NCI-H2081 treated with DMSO at 0.1 percent for 48 hours (cell line): ENCODE measurements around the gene OGDH.
"Not testable (repeated sequence)": the region's sequence is repeated elsewhere in the genome, so short reads cannot be mapped to it uniquely, and the experiment has no call there.

Experiments used
- DNase-seq: peaks from one replicate; lab custom pipeline; 2025; lab: John Stamatoyannopoulos, UW

Gene OGDH

DNA sequence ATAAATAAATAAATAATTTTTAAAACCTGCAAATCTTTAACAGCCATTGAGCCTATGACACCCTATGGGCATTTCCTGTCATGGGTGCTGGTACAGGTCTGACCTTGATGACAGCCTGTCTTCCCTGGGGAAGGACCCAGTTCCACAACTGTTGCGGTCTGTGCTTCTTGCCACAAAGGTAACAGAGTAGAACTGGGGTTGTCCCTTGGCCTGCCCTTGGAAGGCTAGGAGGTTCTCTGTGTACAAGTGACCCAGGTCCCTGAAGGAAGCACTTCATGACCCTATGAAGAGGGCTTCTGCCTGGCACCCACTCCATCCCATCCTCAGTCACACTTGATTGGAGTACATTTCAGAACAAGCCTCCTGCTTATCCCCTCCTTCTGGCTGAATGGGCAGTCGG is 66.9 kb downstream of the OGDH start:
- DNase-seq, result no peak

DNA sequence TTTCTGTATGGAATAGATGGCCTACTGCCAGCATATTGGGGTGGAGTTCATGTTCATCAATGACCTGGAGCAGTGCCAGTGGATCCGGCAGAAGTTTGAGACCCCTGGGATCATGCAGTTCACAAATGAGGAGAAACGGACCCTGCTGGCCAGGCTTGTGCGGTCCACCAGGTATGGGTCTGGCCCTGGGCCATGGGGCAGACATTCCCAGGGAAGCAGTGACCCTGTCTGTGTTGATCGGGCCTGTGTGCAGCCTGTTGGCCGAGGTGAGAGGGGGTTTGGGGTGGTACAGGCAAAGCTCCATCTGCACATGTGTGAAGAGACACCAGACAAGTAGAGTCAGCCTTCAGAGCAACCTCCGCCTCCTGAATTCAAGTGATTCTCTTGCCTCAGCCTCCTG is 67.3 kb downstream of the OGDH start:
- no peak for DNase-seq

DNA sequence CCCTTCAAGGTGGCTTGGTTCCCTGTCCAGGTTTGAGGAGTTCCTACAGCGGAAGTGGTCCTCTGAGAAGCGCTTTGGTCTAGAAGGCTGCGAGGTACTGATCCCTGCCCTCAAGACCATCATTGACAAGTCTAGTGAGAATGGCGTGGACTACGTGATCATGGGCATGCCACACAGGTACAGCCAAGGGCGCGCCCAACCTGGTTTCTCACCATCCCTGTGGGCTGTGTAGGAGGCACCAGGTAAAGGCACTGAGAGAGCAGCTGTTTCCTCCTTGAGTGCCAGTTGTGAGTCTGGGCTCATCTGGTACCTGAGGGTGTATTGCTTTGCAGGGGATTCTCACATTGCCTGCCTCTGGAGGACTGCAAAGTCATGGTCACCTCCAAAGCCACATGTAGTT is 68.0 kb downstream of the OGDH start:
- no peak for DNase-seq

DNA sequence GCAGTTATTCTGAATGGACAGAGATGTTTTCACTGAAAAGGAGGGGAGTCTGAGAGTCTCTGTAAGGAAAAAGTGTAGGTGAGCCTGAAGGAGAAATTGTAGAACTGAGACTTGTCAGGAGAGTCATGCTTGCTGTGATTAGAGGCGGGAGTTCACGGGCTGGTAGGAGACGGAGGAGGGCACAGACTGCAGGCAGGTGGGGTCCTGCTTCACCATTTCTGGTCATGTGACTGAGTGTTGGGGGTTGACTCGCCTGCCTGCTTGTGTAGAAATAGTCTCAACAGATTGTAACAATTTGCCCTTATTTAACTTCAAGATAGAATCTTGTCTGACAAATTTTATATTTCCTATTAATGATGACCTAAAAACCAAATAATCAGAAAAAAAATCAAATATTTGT is 70.3 kb downstream of the OGDH start:
- DNase-seq, result no peak

DNA sequence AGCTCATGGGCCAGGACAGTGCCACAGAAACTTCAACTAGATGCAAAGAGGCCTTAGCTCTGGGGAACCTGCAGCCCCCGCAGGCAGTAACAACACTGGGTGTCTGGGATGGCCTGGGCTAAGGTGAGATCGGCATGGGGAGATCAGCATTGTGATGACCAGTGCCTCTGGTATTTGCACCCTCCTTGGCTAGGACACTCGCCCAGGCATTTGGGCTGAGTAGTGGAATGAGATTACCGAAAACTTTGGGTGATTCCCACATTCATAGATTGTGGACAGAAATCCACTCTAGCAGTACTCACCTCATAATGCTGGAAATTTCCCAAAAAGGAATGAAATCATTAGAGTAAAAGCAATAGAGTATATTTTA is 71.7 kb downstream of the OGDH start:
- DNase-seq, result no peak

DNA sequence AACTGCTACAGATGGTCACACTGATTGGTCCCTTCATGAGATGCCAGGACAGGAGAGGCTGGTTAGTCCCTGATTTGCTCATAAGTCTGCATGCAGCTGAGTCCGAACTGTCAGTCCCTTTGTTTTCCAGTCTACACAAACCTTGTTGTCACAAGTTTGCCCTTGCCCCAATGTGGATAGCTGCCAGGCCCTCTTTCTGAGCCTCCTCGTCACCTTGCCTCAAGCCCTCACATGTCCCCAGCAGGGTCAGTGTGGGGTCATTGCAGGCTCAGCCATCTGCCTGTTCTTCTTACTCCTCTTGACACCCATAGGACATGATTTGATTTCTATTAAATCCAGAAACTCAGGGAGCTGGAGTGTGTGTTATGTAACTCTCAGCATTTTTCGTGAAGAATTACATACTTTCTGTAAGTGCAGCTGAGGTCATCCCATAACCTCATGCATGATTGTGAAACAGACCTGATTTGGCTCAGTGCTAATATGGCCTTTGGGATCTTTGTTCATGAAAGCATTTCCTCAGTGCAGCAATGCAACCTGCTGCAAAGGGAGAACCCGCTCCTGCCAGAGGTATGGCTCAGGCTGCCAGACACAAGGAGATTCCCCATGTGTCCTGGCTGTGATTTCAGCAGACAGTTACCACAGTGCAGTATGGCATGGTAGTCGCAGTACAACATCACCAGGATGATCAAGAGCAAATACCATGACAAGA is 72.2 kb downstream of the OGDH start:
- DNase-seq, result no peak

DNA sequence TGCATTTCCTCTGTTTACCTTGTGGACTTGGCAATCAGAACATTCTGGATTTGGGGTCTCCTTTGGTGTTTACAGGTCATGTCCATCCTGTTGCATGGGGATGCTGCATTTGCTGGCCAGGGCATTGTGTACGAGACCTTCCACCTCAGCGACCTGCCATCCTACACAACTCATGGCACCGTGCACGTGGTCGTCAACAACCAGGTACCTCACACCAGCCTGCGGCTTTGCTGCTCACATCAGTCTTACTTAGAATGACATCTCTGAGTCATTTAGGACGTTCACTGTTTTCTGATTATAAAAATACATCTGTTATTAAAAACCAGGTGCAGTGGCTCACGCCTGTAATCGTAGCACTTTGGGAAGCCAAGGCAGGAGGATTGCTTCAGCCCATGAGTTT is 75.2 kb downstream of the OGDH start:
- no peak for DNase-seq

DNA sequence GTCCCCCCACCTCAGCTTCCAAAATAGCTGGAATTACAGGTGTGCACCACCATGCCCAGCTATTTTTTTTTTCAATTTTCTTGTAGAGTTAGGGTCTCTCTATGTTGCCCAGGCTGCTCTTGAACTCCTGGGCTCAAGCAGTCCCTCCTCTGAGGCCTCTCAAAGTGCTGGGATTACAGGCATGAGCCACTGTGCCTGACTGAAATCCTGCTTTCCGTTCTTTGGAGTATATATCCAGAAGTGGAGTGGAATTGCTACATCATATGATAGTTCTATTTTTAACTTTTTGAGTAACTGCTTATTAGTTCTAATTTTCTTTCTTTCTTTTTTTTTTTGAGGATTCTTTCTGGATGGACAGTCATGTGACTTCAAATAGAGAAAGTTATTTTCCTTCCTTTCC is 79.3 kb downstream of the OGDH start:
- DNase-seq, result no peak

DNA sequence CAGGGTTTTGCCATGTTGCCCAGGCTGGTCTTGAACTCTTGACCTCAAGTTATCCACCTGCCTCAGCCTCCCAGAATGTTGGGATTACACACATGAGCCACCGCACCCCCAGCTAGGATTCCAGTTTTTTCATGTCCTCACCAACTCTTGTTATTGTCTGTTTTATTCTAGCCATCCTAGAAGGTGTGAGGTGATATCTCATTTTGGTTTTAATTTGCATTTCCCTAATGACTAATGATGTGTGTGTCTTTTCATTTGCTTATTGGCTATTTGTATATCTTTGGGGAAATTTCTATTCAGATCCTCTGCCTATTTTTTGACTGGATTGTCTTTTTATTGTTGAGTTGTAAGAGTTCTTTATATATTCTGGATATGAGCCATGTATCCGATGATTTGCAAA is 83.0 kb downstream of the OGDH start:
- DNase-seq, result no peak

DNA sequence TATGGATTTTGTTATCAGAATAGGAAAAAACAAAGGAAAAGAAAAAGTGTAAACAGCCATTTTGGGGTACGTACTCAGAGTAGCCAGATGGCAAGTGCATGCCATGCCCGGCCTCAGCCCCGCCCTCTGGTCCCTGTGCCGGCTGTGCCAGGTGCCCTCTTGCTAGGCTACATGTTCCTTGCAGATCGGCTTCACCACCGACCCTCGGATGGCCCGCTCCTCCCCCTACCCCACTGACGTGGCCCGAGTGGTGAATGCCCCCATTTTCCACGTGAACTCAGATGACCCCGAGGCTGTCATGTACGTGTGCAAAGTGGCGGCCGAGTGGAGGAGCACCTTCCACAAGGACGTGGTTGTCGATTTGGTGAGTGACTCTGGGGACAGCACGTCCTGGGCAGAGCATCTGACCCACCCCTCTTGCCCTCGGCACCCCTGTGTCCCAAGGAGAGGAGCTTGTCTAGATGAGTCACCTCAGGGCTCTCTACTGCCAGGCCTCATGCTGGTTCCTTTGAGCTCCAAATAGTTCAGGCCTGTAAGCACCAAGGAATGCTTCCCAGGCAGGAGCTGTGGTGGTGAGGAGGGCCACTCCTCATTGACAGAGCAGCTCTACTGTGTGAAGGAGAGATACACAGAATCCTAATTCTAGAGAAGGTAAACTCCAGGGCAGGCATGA is 87.3 kb downstream of the OGDH start:
- no peak for DNase-seq

DNA sequence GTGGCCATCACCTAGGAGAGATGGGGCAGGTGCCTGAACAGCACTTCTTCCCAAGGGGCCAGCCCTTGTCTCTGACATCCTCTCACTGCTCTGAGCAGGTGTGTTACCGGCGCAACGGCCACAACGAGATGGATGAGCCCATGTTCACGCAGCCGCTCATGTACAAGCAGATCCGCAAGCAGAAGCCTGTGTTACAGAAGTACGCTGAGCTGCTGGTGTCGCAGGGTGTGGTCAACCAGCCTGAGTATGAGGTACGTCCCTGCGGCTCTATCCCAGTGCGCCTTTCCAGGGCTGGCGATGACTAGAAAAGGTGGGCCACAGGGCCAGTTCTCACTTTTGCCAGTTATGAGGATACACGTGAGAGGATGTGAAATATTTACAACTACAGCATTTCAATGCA is 87.9 kb downstream of the OGDH start:
- no peak for DNase-seq

DNA sequence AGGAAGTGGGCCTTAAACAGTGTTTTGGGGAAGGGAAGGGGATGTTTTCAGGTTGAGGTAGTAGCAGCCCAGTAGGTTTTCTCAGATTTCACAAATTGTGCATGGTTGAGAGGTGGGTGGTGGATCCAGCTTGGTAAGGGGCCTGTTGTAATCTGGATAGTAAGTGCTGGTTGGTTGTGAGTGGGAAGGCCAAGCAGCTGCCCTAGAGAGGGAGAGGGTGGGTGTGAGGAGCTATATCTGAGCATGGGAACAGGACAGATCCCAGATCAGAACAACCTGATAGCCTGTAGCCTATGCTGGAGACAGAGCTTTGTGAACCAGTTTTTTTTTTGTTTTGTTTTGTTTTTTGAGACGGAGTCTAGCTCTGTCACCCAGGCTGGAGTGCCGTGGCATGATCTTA is 88.3 kb downstream of the OGDH start:
- no peak for DNase-seq

DNA sequence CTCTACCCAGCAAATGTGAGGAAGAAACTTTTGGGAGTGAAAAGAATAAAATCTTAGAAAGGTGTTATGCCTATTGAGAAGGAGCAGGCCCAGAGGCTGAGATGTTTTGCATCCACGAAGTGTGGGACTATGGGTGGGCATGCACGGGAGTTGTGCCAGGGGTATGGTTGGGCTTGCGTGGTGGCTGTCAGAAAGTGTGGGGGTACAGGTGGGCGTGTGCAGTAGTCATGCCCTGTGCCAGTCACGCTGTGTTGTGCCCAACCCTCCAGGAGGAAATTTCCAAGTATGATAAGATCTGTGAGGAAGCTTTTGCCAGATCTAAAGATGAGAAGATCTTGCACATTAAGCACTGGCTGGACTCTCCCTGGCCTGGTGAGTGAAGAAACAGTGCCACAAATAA is 89.3 kb downstream of the OGDH start:
- no peak for DNase-seq

DNA sequence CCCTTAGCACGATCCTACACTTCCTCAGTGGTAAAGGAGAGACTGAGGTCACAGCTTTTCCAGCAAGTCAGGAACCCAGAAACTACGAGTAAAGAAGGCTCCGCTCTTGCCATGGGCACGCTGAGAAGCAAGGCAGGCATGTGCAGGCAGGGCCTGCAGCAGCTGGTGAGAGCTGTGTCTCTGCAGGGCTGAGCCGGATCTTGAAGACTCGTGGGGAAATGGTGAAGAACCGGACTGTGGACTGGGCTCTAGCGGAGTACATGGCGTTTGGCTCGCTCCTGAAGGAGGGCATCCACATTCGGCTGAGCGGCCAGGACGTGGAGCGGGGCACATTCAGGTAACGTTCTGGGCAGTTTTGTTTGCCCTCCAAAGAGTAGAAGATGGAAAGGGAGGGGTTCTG is 90.3 kb downstream of the OGDH start:
- no peak for DNase-seq

DNA sequence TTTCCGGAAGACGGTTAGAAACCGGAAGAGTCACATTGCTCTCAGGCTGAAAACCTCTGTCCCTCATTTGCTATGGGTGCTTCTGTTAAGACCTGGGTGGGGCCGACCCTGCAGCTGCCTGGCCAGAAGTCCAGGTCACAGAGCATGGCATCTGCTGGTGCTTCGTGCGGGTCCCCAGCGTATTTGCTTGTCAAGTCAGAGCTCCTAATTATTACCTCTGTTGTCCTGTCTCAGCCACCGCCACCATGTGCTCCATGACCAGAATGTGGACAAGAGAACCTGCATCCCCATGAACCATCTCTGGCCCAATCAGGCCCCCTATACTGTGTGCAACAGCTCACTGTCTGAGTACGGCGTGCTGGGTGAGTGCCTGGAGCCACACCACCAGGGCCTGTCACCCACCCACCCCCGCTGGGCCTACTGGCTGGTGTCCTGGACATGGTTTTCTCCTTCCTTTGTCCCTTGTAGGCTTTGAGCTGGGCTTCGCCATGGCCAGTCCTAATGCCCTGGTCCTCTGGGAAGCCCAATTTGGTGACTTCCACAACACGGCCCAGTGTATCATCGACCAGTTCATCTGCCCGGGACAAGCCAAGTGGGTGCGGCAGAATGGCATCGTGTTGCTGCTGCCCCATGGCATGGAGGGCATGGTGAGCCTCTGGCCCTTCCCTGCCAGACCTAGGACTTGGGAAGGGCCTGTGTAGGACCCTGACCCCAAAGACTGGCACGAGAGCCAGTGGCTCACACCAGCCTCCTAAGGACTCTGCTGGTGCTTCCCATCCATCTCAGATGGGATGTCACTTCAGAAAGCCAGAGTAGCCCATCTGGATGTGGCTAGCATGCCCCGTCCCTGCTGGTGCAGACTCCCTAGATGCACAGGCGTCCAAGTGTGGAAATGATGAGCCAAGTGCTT is 91.0 kb downstream of the OGDH start:
- no peak for DNase-seq

DNA sequence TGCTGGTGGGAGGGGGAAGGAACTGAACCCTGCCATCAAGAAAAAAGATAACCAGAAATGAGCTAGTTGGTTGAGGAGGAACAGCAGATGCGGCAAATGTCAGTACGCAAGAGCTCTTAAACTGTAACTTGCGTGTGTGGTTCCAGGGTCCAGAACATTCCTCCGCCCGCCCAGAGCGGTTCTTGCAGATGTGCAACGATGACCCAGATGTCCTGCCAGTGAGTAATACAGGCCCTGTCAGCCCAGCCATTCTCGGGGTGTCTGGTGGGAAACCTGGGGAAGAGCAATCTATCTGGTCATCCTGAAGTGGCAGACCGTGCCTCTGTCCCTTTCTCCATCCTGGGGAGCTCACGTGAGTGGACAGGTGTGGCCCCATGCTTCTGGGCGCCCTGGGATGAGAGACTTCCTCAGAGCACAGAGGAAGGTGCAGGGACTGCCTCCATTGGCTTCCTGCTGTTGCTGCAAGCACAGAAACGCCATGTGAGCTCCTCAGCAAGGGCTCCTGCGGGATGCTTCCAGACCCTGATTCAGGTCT is 91.7 kb downstream of the OGDH start:
- DNase-seq, result no peak

DNA sequence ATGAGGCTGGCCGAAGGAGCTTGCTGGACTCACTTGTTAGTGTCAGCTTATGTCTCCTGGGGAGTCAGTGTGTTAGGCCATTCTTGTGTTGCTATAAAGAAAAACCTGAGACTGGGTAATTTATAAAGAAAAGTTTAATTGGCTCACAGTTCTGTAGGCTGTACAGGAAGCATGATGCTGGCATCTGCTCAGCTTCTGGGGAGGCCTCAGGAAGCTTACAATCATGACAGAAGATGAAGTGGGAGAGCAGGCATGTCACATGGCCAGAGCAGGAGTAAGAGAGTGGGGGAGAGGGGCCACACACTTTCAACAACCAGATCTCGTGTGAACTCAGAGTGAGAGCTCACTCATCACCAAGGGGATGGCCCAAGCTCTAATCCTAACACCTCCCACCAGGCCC is 93.2 kb downstream of the OGDH start:
- DNase-seq, result not testable (repeated sequence)

DNA sequence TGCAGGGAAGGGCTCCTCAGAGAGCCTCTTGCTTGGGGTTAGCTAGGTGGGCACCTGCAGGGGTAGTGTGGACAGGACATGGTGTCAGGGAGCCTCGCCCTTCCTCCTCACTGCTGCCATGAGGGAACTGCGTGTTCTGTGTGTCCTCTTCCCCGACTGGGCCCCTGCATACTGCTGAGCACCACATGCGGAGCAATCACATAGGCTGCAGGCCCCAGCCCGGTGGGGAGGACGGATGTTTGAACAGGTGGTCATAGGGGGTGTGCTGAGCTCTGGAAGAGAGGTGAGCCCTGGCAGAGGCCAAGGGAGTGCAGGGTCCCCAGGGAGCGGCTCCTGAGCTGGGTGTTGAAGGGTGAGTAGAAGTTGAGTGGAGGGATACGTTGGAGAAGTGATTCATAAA is 93.9 kb downstream of the OGDH start:
- no peak for DNase-seq

DNA sequence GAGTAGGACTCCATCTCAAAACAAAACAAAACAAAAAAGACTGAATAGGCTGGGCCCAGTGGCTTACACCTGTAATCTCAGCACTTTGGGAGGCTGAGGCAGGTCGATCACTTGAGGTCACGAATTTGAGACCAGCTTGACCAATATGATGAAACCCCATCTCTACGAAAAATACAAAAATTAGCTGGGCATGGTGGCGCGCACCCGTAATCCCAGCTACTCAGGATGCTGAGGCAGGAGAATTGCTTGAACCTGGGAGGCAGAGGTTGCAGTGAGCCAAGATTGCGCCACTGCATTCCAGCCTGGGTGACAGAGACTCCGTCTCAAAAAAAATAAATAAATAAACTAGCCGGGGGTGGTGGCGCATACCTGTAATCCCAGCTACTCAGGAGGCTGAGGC is 97.0 kb downstream of the OGDH start:
- DNase-seq, result not testable (repeated sequence)

DNA sequence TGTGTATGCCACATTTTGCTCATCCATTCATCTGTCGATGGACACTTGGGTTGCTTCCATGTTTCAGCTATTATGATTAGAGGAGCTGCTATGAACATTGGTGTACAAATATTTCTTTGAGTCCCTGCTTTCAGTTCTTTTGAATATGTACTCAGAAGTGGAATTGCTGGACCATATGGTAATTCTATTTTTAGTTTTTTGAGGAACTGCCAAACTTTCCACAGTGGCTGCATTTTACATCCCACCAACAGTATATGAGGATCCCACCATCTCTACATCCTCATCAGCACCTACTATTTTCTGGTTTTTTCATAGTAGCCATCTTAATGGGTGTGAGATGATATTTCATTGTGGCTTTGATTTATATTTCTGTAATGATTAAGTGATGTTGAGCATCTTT is 97.5 kb downstream of the OGDH start:
- DNase-seq, result no peak

DNA sequence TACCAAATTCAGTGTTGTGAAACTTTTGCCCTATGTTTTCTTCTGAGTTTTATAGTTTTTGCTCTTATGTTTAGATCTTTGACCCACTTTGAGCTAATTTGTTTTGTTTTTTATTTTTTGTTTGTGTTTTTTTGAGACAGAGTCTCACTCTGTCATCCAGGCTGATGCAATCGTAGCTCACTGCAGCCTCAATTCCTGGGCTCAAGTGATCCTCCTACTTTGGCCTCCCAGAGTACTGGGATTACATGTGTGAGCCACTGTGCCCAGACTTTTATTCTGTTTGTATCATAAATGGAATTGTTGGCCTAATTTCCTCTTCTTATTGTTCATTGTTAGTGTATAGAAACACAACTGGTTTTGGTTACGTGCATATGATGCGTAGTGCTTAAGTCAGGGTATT is 99.0 kb downstream of the OGDH start:
- no peak for DNase-seq

DNA sequence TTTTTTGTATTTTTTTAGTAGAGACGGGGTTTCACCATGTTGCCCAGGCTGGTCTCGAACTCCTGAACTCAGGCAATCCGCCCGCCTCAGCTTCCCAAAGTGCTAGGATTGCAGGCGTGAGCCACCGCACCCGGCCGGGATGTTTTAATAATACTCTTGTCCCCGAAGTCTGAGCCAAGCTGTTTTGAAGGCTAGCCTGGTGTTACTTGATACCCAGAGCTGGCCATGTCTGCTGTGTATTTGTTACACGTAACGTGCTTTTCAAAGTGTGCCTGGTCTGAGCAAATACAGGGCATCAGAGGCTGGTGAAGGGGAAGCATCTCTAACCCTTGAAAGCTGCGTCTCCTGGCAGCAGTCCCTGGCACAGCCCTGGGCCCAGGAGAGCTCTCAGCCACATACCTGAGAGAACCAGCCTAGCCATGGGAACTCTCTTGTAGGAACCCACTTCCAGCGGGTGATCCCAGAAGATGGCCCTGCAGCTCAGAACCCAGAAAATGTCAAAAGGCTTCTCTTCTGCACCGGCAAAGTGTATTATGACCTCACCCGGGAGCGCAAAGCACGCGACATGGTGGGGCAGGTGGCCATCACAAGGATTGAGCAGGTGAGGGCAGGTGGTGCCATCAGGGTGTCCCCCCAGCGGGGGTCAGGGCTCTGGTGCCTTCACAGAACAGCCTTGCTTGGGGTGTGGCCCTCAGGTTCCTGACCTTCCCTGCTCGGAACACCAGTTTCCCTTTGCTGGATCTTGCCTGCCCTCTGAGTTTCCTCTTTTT is 100.5 kb downstream of the OGDH start:
- DNase-seq, result no peak
